GM11168 (cell line): ENCODE results near the gene AGRP.

Experiments used
- in situ Hi-C: fragments of 300-500 bp; cut with MboI; formaldehyde crosslinking; loops from one replicate; pipeline ENCODE4 v1.12.0; 2022; ENCODE audit warnings: low sequenced_read_pairs; ENCODE audit not compliant: unreplicated experiment

Gene AGRP

DNA sequence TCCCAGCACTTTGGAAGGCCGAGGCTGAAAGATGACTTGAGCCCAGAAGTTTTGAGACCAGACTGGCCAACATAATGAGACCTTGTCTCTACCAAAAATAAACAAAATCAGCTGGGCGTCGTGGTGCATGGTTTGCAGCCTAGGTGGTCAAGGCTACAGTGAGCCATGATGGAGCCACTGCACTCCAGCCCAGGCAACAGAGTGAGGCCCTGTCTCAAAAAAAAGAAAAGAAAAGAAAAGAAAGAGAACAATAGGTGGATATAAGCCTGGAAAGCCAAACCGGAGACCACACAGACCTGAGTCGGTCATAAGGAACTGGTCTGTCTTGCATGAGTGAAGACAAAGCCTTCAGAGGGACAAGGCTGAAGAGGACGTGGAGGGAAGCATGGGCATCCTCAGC, 16.8 kb downstream of the AGRP start:
- in situ Hi-C loops, result no loop called here

DNA sequence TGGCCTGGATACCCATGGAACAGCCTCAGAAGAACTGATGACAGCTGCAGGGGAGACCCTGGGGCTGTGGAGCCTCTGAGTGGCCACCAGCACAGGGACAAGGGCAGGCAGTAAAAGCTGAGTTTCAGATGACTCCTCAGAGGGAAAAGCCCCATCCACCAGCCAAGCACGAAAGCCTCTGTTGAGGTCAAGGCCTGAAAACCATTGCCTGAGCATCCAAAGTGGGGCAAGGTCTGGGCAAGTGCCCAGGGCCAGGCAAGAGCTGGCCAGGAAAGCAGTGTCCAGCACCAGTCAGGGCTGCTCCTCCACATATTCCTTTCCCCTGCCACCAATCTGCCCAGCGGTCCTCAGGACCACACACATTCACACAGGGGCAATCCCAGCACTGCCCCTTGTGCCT, 18.8 kb downstream of the AGRP start:
- in situ Hi-C loops, result no loop called here

DNA sequence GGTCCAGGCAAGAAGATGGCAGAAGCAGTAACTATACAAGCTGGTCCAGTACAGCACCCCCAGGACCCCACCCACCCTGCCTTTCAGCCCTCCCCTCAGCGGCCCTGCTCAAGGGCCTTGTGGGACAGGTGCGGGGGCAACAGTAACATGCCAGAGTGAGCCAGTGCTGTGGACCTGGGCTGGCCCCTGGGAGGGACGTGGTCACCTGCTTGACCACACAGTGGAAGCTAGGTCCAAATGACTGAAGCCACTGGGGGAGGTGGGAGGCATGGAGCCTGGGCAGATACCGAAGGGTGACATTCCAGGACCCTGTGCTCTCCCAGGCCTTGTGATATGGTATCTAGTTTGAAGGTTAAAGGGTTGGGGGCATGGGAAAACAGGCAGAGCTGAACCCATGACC, 19.7 kb downstream of the AGRP start:
- in situ Hi-C loops, result no loop called here

DNA sequence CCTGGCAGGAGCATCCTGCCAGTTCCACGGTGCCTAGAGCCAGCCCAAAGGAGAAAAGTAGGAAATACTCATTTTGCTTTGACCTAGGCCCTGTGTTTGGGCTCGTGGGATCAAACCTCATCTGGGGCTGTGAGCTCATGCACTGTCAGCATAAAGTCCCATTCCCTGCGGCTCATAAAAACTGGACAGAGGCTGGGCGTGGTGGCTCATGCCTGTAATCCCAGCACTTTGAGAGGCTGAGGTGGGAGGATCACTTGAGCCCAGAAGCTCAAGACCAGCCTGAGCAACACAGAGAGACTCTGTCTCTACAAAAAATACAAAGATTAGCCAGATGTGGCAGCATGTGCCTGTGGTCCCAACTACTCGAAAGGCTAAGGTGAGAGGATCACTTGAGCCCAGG, 20.3 kb downstream of the AGRP start:
- in situ Hi-C loops, result no loop called here

DNA sequence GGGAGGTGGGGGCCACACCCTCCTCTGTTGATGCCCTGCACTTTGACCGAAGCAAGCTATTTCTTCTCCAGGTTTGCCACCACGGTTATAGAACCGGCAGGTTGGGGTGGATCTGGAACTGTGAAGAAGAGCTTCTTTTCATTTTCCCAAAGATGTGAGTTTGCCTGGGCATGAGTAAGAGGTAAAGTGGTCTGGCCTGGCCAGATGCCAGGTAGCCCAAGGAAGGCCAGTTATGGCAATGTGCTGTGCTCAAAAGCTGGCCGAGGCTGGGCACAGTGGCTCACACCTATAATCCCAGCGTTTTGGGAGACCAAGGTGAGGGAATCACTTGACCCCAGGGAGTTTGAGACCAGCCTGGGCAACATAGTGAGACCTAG, 21.1 kb downstream of the AGRP start:
- in situ Hi-C loops, result no loop called here

DNA sequence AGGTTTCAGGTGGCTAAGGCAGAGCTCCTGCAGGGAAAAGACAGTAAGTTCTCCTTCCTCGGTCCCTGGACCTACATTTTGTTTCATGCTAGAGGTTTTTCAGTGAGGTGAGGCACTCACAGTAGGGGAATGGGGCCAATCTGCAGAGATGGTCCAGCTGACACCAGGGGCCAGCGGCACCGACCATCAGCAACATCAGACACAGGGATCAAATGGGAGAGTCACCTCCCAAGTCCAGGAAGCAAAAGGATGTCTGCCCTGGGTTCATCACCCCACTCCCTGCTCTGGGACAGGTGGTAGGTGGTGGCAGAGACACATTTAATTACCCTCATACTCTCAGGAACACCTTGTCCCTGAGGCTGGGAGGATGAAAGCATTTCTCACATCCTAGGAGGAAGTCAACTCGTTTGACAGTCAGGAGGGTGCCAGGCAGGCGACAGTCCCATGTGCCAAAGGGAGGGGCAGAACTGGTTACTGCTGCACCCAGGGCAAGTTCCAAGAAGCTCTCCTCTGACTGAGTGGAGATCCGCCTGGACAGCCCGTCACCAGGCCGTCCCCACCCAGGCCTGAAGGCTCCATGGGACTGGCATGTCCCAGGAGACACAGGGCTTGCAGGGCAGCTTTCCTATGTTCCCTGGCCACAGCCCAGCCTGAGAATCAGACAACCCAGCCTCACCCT, 21.6 kb downstream of the AGRP start:
- in situ Hi-C loops, result no loop called here

DNA sequence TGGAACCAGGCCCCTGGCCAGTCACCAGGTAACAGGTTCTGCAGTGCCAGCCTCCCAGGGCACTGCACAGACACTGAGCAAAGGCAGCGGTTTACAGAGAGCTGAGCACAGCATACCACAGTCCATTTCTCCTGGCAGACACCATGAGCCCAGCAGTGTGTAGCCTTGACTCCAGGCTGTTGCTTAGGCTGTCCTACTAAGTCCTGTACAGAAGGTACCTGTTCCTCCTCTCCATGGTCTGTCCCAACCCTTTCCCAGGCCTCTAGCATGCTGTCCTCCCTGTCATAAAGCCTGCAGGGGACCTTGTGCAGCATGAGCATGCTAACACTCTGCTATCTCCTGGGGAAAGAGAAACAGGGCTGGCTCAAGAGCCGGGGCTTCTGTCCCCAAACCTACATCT, 22.4 kb downstream of the AGRP start:
- in situ Hi-C loops, result no loop called here

DNA sequence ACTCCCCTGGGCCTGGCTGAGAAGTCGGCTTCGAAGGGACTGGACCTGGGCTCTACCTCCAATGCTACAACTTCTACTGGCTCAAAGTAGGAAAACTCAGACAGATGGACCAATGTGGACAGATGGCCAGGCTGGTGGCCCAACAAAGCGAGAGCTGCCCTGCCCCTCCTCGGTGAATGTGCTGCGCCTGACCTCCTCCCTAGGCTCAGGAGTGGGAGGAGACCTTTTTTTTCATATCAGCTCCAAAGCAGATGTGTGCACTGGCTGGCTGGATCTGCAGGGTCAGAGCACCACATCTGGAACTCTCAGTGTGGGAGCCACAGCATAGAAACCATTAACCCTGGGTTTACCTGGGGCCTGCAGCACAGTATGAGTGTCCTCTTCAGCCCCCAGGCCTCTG, 23.2 kb downstream of the AGRP start:
- in situ Hi-C loops, result no loop called here

DNA sequence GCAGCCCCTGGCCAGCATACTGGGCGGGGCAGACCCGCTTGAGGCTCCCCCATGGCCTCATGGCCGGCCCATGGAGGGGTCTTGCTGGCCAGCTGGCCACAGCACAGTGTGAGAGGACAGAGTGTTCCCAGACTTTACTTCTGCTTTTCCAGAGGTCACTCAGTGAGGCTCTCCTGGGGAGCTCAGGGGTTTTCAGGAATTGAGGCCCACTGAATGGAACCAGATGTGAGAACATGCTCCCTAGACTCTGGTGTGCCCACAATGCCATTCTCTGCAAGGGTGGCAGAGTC, 23.5 kb downstream of the AGRP start:
- in situ Hi-C loops, result no loop called here

DNA sequence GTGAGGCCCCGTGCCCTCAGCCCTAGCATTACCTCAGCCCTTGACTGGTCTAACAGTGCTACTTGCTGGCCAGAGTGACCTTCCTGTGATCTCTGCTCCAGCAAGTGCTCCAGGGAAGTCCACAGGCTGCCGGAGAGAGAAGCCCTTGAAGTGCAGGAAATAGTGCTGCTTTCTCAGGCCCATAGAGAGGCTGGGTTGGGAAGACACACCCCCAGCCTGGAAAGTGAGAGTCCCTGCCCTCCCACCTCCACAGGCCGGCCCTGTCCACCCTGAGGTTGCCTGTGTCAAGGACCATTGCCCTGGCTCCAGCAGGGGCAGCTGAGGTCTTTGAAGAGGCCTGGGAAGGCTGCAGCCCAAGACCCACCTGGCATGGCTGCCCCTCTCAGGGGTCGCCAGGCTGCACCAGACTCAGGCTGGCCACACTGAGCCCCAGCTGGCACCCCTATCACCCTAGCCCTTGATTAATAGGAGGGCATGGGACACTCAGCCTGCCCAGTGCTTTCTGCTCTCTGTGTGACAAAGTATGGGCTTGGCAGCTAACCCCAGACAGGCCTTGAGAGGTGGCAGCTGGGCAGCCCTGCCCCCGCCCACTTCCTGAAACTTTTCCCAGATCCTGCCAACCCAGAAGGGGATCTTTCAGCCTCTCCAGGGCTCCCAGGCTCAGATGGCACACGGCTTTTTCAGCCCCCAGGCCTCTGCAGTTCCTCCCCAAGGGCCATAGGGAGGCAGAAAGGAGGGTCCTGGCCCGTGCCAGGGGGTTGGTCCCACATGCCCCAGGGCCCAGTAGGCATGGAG, 24.1 kb downstream of the AGRP start:
- in situ Hi-C loops, result no loop called here

DNA sequence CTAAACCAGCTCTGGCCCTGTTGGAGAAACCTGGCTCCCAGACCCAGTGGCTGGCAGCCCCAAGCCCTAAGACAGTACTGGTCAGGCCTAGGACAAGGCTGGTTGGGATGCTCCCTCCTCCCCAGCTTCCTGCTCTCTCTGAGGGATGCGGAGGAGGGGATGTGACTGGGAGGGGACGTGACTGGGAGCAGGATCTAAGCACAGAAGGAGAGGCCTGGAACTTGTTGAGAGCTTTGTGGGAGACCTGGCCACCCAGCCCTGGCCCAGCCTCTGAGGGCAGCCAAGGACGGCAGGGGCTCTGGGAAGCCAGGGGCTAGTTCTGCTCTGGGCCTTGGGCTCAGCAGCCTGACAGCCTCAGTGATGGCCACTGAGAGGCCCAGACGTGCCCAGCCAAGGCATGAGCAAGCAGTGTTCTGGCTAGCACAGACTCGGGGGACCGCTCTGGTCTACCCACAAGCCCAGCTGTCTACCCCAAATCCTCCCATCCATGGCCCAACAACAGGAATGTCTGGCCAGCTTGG, 25.2 kb downstream of the AGRP start:
- in situ Hi-C loops, result no loop called here

DNA sequence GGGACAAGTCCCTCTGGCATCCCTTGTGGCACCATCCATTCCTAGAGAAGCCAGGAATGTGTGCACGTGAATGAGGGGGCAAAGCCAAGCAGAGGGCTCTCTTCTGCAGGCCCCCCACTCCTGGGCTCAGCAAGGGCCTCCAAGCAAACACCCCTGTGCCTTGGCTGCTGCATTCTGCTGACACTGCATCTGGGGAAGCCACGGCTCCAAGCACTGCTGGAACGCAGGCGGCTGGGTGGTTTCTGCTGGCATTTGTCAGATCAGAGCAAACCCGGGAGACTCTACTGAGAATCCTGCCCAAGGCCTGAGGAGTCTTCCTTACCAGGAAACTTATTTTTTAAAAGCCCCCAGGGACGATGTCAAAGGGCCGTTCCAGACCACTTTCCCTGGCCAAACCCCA, 25.7 kb downstream of the AGRP start:
- in situ Hi-C loops, result no loop called here

DNA sequence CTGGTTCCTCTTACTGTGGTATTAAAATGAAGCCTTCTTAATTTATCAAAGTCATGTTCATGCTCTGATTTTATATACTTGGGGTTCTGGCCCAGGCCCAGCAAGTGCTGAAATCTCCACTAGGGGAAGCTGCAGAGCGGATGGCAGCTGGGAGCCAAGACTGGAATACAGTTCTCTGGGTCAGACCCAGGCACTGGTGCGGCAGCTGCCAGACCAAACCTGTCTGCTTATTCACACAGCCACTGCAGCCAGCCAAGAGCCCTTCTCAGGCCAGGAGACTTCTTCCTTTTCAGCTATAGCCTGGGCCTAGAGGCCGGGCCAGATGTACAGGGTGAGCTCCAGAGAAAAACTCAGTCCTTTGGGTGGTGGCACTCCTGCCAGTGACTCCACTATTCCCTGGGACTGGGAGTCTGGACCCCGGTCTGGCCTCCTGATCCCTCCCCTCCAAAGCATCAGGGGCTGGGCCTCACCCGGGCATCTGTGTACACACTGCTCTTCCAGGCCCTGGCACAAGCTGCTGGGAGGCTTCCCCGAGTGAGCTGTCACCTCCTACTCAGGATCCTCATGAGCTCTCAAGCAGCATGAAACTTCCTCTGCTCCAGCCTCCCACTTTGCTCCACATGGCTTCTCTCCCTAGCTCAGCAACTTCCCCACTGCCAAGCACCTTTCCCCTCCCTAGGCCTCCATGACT, 26.8 kb downstream of the AGRP start:
- in situ Hi-C loops, result no loop called here

DNA sequence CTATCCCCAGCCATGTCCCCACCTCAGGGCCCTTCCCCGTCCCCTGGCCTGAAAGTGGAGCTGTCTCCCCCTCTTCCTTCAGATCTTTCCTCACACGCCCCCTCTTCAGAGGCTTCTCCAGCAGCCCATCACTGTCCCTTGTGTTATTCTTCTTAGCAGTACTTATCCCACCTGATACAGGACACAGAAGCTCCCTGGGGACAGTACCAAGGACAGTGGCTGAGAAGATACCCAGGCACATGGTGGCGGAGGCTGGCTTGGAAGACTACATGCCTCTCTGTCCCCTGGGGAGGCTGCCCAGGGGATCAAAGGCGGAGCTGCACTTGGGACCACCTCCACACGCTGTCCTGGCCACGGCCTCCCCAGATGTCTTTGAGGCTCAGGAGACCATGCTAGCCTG, 28.5 kb downstream of the AGRP start:
- in situ Hi-C loops, result no loop called here

DNA sequence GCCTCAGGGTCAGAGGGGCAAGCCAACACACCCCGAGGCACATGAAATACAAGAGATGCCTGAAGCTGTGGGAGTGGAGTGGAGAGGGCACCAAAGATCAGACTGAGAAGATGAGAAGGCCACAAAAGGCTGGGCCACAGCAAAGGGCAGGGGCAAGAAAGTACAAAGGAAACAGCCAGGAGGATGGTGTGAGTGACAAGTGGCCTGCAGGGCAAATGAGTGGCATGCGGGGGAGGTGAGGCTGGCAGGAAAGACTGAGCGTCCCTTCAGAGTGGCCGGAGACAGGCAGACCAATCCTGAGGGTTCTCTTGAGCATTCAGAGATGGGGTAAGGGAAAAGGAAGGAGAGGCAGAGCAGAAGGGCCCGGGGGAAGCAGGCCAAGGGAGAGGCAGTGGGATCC, 29.2 kb downstream of the AGRP start:
- in situ Hi-C loops, result no loop called here

DNA sequence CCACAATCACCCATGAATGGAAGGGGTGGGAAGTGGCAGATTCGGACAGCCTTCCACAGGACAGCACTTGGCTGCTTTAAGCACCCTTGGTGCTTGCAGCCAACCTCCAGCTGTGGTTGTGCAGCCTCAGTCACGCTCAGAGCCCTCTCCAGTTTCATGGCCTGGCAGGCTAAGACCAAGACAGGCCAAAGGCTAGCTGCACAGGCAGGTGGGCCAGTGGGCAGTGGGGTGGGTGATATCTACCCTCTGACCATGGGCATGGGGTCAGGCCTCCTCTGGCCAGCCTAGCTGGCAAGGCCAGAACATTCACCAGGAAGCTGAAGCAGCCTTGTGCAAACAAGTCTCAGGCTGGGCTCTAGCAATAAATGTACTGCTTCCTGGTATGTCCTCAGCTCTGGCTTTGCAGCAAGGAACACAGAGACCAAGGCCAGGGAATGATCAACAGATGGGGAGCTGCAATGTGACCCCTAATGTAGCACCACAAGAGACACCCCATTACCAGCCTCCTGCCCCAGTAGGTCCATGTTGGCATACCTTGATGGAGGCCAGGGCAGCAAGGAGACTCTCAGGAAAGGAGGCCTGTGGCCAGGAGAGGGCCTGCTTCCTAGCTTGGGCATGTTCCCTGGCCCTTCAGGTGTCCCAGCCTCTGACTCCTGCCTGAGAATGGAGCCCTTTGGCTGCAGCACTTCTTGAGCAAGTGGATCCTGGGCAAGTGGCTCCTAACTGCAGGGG, 31.5 kb downstream of the AGRP start:
- in situ Hi-C loops, result no loop called here

DNA sequence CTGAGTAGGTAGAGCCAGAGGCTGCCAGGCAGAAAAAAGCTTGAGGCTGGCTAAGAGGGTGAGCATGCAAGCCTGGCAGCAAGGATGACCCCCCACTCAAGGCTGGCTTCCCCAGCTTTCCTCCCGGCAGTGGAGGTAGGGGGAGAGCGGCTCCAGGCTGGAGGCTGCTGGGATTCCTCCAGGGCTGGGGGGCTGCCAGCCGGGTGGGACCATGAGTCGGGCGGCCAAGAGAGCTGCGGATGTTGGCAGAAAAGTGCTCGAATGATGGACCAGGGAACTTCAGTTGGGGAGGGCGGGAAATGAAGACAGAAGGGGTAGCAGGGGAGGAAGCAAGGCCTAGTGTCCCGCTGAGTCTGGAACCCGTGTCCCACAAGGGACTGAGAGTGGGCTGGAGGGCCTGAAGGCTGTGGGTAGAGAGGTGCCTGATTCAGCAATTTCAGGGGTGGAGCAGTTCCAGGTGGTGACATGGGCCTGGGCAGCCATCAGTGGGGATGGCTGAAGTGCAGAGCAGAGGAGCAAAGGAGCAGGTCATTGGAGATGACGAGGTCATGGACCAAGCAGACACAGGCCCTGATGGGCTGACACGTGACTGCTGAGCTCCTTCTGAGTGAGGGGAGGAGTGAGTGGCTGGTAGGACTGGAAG, 32.2 kb downstream of the AGRP start:
- in situ Hi-C loops, result no loop called here

DNA sequence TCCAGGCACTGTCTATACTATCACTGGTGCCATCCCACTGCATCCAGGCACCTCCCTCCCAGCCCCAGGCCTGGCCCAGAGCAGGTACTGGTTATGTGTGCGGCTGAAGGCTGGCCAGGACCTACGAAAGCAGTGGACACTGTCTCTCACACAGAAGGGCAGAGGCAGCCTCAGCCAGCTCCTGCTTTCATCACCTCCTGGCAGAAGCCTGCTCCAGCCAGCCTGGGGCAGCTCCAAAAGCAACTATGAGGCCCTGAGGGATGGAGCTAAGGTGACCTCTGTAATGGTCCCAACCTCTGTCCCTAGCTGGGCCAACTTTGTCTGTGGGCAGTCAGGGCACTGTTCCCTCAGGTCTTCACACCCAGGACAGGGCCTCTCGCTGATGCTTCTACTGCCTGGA, 33.6 kb downstream of the AGRP start:
- in situ Hi-C loops, result no loop called here

DNA sequence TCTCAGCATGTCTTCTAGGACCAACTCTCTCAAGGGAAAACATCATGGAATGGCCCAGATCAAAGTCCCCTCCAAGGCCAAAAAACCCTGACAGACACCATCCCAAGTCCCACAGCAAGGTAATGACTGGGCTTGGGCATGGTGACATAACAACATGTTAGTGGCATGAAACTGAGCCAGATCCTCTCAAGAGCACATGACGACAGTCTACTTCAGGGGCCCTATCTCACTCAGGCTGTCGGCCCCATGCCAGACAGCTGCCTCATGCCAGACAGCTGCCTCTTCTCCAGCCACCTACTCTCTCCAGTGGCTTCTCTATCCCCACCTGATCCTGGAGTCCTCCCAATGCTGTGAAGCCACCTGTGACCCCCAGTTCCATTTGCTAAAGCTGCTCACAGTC, 34.0 kb downstream of the AGRP start:
- in situ Hi-C loops, result no loop called here

DNA sequence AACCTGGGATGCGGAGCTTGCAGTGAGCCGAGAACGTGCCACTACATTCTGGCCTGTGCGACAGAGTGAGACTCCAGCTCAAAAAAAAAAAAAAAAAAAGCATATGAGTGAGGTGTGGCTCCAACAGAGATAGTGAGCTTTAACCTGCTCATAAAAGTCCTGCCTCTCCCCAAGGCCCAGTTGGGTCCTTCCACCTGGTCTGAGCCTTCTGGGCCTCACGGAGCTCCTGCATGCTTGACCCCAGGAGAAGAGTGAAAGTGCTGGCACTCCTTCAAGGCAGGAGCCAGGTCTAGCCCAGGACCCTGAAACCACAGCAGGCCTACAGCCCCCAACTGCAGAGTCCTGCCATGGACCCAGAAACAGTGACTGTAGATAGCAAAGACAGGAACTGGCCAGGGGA, 34.8 kb downstream of the AGRP start:
- in situ Hi-C loops, result no loop called here
